ENCODE measurements around the gene MAPKAPK2.
"Not testable (repeated sequence)": the region's sequence is repeated elsewhere in the genome, so short reads cannot be mapped to it uniquely, and the experiment has no call there.

MAPKAPK2 gene

DNA sequence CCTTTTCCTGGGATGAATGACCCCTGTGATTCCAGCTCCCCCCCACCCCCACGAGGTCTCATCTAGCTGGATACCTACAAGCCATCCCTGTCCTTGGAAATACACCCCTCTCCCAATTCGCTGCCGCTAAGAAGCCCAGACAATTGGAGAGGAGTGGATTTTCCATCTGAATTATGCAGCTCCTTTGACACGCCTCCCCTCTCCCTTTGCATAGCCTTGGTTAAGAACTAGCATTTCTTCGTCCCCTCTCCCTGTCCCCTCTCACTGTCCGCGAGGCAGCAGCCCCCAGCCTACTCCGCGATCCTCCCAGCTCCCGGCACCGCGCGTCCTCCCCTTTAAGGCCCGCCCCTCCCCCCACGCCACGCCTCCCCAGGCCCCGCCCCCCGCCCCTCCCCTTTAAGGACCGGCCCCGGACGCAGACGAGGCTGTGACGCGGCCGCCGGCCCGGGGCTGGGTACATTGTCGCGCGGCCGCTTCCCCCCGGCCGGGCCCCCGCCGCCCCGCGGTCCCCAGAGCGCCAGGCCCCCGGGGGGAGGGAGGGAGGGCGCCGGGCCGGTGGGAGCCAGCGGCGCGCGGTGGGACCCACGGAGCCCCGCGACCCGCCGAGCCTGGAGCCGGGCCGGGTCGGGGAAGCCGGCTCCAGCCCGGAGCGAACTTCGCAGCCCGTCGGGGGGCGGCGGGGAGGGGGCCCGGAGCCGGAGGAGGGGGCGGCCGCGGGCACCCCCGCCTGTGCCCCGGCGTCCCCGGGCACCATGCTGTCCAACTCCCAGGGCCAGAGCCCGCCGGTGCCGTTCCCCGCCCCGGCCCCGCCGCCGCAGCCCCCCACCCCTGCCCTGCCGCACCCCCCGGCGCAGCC, at the start of gene MAPKAPK2:
TSS of gene MAPKAPK2 (plus strand) at position 428 of the 856 bp plus-strand sequence. CDS start at position 753, 325 bp downstream.
- peaks cover 10 to 14% of the 10 kb centered on the region in 2 donors for H3K36me3 Mint-ChIP-seq
- DNase-seq (peak; percentile 46), ATAC-seq (replicated peaks) (peak; percentile 61 to 69)
- H3K4me3 Mint-ChIP-seq = peak within 1 kb of the TSS; percentile 89 to 92
- H3K4me1 Mint-ChIP-seq = peaks cover 66 to 85% of the 10 kb centered on the region in 2 donors
- peak within 1 kb of the TSS; percentile 93 for H3K27ac Mint-ChIP-seq
- H3K27me3 Mint-ChIP-seq = no peaks in the 10 kb centered on the region
- H3K9me3 Mint-ChIP-seq = no peaks in the 10 kb centered on the region

DNA sequence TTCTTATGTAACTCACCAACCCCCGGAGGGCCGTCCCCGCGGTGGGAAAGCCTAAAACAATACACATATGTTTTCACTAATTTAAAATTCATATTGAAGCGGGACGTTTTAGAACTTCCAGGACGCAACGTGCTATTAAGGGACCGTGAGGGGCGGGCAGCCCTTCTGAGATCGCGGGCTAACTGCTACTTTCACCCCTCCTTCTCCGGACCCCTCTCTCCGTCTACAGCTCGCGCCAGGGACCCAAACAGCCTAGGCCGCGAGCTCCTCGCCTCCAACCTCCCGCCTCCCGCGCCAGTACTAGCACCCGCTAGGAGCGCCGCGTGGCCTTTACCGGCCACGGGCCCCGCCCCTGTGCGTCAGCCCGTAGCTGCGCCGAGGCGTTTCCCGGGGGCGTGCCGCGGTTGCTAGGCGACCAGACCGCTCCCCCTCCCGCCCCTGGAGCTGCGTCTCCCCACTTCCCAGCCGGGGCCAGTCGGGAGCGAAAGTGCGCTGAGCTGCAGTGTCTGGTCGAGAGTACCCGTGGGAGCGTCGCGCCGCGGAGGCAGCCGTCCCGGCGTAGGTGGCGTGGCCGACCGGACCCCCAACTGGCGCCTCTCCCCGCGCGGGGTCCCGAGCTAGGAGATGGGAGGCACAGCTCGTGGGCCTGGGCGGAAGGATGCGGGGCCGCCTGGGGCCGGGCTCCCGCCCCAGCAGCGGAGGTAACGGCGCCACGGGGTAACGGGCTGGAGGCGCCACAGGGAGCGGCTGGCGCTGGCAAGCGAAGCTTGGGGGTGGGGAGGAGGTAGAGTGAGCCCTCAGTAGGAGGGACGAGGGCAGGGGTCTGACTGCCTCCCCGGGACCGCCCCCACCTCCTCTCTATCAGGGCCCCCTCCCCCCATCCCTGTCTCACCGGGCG, 49.4 kb upstream of the MAPKAPK2 start, which contains the start of gene DYRK3:
TSS of gene DYRK3 (plus strand) at position 457 of the 898 bp plus-strand sequence. CDS start at position 625, 168 bp downstream.
- peak within 1 kb of the TSS; percentile 87 to 95 for H3K4me3 Mint-ChIP-seq
- H3K4me1 Mint-ChIP-seq = peaks cover 17 to 33% of the 10 kb centered on the region in 2 donors
- ATAC-seq (replicated peaks) (peak; percentile 93 to 95), DNase-seq (peak; percentile 84)
- H3K27ac Mint-ChIP-seq = peak within 1 kb of the TSS; percentile 90
- H3K36me3 Mint-ChIP-seq = no peaks in the 10 kb centered on the region
- H3K27me3 Mint-ChIP-seq = peaks cover 9 to 14% of the 10 kb centered on the region in 2 donors
- H3K9me3 Mint-ChIP-seq = no peaks in the 10 kb centered on the region

DNA sequence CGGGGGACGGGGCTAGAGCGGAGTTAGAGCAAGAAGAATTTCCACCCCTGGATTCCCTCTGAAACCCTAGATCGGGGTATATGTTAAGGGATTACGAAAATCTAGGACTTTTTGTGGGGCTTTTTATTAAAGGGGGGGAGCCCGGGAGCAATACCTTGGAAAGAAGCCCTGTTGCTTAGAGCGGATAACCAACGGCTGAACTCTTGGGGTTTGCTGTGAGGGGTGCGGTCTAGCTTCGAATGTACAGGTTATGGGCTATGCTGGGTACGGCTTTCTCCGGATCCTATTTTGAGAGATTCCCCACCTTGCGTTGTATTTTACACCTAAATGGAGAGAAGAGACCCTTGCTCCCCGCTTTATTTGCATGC, 48.7 kb upstream of the MAPKAPK2 start:
- peak in 1 of 2 donors; percentile 11 for ATAC-seq (replicated peaks)
- peaks cover 17 to 33% of the 10 kb centered on the region in 2 donors for H3K4me1 Mint-ChIP-seq
- H3K9me3 Mint-ChIP-seq = no peaks in the 10 kb centered on the region
- H3K27ac Mint-ChIP-seq = no peak overlapping the region
- no peak for DNase-seq
- peak overlapping the region; percentile 87 to 95 for H3K4me3 Mint-ChIP-seq
- no peaks in the 10 kb centered on the region for H3K36me3 Mint-ChIP-seq
- H3K27me3 Mint-ChIP-seq = peaks cover 9 to 14% of the 10 kb centered on the region in 2 donors

DNA sequence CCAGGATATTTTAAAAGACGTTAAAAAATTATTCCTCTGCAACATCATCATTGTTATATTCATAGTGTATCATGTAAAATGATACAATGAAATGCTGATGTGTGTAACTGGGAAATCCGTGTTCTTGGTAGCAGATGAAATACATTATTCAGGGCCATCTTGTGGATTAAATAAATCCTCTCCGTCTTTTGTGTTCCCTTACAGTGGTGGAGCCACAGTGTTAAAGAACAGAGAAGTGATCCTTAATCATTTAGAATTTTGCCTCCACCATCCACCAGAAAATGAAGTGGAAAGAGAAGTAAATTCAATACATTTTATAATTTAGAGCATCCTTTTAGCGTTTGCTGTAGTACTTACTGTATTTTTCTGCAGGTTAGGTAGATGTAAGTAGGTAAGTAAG, 48.0 kb upstream of the MAPKAPK2 start:
- ATAC-seq (replicated peaks) (no peak), DNase-seq (no peak)
- no peaks in the 10 kb centered on the region for H3K36me3 Mint-ChIP-seq
- H3K4me1 Mint-ChIP-seq = peaks cover 15 to 33% of the 10 kb centered on the region in 2 donors
- H3K9me3 Mint-ChIP-seq = no peaks in the 10 kb centered on the region
- peaks cover 9 to 11% of the 10 kb centered on the region in 2 donors for H3K27me3 Mint-ChIP-seq
- no peak overlapping the region for H3K27ac Mint-ChIP-seq
- no peak overlapping the region for H3K4me3 Mint-ChIP-seq

DNA sequence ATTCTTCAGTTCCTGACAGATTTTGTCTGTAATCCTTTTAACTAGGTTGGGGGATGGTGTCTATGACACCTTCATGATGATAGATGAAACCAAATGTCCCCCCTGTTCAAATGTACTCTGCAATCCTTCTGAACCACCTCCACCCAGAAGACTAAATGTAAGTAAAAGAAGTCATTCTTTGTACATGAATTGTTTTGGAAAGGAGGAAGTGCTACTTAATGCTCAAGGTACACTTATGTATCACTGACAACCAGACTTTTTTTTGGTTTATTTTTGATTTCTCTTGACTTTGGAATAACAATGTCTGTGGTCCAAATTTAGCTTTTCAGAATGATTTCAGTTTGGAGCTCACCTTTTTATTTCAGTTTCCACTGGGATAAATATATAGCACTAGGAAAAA, 47.1 kb upstream of the MAPKAPK2 start:
- H3K4me1 Mint-ChIP-seq = peaks cover 15 to 33% of the 10 kb centered on the region in 2 donors
- no peak for DNase-seq
- H3K4me3 Mint-ChIP-seq = no peak overlapping the region
- no peak overlapping the region for H3K27ac Mint-ChIP-seq
- H3K36me3 Mint-ChIP-seq = no peaks in the 10 kb centered on the region
- H3K27me3 Mint-ChIP-seq = peaks cover 2 to 7% of the 10 kb centered on the region in 2 donors
- no peaks in the 10 kb centered on the region for H3K9me3 Mint-ChIP-seq
- no peak for ATAC-seq (replicated peaks)

DNA sequence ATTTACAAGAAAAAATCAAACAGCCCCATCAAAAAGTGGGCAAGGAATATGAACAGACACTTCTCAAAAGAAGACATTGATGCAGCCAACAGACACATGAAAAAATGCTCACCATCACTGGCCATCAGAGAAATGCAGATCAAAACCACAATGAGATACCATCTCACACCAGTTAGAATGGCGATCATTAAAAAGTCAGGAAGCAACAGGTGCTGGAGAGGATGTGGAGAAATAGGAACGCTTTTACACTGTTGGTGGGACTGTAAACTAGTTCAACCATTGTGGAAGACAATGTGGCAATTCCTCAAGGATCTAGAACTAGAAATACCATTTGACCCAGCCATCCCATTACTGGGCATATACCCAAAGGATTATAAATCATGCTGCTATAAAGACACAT, 42.6 kb upstream of the MAPKAPK2 start:
- not testable (repeated sequence) for H3K9me3 Mint-ChIP-seq; H3K36me3 Mint-ChIP-seq; H3K27ac Mint-ChIP-seq; ATAC-seq (replicated peaks); H3K4me1 Mint-ChIP-seq; H3K4me3 Mint-ChIP-seq; DNase-seq; H3K27me3 Mint-ChIP-seq

DNA sequence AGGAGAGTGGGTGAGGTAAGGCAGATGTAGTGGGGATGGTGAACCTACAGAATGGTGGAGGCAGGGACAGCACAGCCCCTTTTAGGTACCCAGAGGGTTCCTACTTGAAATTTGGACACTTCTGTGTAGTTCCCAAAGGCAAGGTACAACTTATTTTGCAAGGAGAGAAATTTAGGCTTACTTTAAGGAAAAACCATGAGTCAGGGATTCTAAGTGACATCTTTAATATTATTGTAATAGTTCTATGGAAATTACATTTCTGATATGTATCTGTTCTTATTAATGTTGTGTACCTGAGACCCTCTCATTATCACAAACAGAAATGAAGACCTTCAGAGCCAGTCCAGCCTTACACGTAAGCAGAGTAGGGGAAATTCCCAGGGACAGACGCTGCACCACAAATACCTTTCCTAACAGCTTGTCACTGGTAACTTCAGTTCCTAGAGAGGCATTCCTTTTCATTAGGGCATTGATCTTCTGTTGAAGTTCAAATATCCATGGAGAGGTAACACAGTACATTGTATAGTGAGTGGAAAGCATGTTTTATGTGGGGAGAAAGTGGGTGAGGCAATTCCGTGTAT, 41.5 kb upstream of the MAPKAPK2 start:
- H3K36me3 Mint-ChIP-seq = peaks cover 2 to 10% of the 10 kb centered on the region in 2 donors
- DNase-seq (no peak), ATAC-seq (replicated peaks) (no peak)
- H3K9me3 Mint-ChIP-seq = no peaks in the 10 kb centered on the region
- H3K4me3 Mint-ChIP-seq = no peak overlapping the region
- no peak overlapping the region for H3K27ac Mint-ChIP-seq
- H3K4me1 Mint-ChIP-seq = peaks cover 0 to 3% of the 10 kb centered on the region in 2 donors
- no peaks in the 10 kb centered on the region for H3K27me3 Mint-ChIP-seq

DNA sequence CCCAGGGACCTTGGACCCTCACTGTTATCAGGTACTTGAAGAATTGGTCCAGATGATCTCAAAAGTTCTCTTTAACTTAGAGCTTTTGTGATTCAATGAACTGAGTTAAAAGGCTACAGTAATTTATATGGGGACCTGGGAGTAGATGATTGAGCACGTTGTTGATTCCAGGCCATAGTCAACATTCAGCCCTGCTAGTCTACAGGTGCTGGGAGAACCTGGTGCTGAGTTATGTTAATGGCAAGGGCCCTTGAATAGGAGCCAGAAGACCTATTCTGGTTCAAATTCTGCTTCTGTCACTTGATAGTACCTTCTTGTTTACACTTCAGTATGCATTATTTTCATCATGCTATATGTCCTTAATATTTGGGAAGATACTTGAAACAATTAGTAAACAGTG, 38.2 kb upstream of the MAPKAPK2 start:
- Mint-ChIP-seq H3K4me3 (no peak overlapping the region), H3K27ac (no peak overlapping the region), H3K4me1 (peaks cover 0 to 3% of the 10 kb centered on the region in 2 donors), H3K9me3 (no peaks in the 10 kb centered on the region), H3K36me3 (peaks cover 2 to 10% of the 10 kb centered on the region in 2 donors), H3K27me3 (peaks cover 4 to 5% of the 10 kb centered on the region in 2 donors)
- DNase-seq (no peak), ATAC-seq (replicated peaks) (no peak)

DNA sequence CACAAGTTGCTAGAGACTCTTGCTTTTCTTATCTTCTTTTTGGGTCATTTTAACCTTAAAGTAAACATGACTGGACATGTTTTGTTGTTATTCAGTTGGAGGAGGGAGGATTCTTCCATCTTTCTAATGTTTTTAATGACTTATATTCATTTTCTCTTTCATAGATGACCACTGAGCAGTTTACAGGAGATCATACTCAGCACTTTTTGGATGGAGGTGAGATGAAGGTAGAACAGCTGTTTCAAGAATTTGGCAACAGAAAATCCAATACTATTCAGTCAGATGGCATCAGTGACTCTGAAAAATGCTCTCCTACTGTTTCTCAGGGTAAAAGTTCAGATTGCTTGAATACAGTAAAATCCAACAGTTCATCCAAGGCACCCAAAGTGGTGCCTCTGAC, 37.5 kb upstream of the MAPKAPK2 start:
- Mint-ChIP-seq H3K27me3 (peaks cover 4 to 5% of the 10 kb centered on the region in 2 donors), H3K27ac (no peak overlapping the region), H3K4me3 (no peak overlapping the region), H3K4me1 (peaks cover 0 to 5% of the 10 kb centered on the region in 2 donors), H3K36me3 (peaks cover 2 to 10% of the 10 kb centered on the region in 2 donors), H3K9me3 (no peaks in the 10 kb centered on the region)
- ATAC-seq (replicated peaks) = no peak
- no peak for DNase-seq

DNA sequence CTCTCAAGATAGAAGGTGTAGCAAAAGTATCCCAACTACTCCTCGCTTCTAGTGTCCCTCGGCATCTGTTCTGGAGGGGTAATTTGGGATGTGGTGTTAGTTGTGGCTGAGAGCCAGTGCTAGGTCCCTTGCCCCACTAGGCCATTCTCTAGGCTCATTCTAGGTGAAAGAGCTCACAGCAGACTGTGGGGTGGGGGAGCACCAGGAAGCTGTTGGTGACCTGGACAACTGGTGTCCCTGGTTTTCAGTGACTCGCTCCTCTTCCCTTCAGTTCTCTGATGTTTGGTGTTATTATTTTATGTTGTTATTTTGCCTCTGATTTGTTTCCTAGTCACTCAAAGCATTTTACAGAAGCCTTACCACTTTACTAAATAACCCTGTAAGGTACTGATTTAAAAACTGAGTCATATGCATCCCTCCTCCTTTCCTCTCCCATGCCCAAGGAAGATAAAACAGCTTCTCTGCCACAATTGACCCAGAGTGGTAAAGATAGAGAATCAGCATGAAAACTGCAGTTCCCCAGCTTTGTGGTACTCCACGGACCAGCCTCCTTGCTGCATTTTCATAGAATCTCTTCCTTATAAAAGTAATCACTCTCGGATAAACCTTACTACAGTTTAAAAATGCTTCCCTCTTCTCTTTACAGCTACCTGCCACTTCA, 35.3 kb upstream of the MAPKAPK2 start:
- no peak for ATAC-seq (replicated peaks)

DNA sequence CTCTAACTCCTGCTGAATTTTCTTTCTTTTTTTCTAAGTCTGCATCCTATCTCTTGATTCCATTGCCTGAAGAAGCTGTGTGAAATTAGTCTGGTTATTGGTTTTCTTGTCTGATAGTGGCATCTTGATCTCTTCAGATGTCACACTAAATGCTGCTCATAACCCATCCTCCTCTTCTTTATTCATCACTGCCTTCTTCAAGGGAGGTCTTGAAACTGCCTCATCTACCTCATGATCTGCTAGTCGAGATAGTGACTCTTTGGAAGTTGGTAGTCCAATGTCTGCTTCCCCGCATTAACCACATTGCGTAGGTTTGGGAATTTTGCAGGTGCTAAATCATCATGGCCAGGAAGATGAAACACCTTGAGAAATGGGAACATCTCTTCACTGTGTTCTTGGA, 33.7 kb upstream of the MAPKAPK2 start:
- ATAC-seq (replicated peaks) (no peak), DNase-seq (no peak)
- peaks cover 2 to 10% of the 10 kb centered on the region in 2 donors for H3K36me3 Mint-ChIP-seq
- H3K27ac Mint-ChIP-seq = no peak overlapping the region
- H3K9me3 Mint-ChIP-seq = no peaks in the 10 kb centered on the region
- H3K4me1 Mint-ChIP-seq = peaks cover 0 to 5% of the 10 kb centered on the region in 2 donors
- no peak overlapping the region for H3K4me3 Mint-ChIP-seq
- peaks cover 4 to 5% of the 10 kb centered on the region in 2 donors for H3K27me3 Mint-ChIP-seq

More for the DNA sequence above, 35.3 kb upstream of the MAPKAPK2 start:
- DNase-seq = no peak
- H3K9me3 Mint-ChIP-seq = no peaks in the 10 kb centered on the region
- no peak overlapping the region for H3K27ac Mint-ChIP-seq
- H3K4me3 Mint-ChIP-seq = no peak overlapping the region
- peaks cover 4 to 5% of the 10 kb centered on the region in 2 donors for H3K27me3 Mint-ChIP-seq
- H3K36me3 Mint-ChIP-seq = peaks cover 2 to 10% of the 10 kb centered on the region in 2 donors
- H3K4me1 Mint-ChIP-seq = peaks cover 0 to 5% of the 10 kb centered on the region in 2 donors

DNA sequence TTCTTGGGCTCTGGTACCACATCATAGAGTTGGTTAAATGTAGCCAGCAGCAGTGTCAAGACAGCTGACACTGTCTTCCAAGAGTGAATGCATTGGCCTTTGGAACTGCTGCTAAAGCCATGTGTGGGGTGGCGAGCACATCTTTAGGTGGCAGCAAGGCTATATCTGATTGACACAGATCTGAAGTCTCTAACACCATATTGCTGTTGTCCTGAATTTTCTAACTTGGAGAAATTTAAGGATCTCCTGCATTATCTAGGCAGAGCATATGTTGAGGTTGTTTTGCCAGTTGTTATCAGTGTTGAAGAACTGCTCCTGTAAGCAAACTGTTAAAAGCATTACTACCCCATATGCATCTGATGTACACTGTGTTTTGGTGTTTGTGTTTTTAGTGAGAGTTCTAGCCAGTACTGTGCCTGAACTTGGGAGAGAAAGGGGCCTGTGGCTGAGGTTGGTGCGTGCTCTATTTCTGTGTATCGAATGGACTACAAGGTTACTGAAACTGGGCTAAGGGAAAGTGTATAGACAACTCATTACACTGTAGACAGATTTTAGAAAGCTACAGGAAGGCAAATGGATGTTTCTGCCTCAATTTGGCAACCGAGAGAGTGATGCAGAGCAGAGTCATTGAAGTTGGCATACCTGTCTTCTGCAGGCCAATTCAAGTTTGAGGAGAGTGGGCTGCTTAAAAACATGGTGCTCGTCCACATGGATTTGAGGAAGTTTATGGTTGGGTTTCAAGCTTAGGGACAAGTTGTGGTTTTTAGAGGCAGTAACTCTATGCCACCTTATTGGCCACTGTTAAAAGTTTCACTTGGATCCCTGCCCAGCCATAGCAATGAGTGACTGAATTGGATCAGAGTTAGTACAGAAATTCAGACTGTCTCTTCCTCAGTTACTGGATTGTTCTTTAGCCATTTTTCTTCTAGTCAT, 32.5 kb upstream of the MAPKAPK2 start:
- DNase-seq (no peak), ATAC-seq (replicated peaks) (no peak)
- Mint-ChIP-seq H3K4me1 (peaks cover 1 to 5% of the 10 kb centered on the region in 2 donors), H3K27ac (peak overlapping the region; percentile 21), H3K36me3 (peaks cover 2 to 5% of the 10 kb centered on the region in 2 donors), H3K27me3 (peaks cover 12 to 16% of the 10 kb centered on the region in 2 donors), H3K4me3 (no peak overlapping the region), H3K9me3 (no peaks in the 10 kb centered on the region)

Data from stimulated activated naive B cell treated with anti-CD40 and anti-IgM and Interleukin-4, amounts not matched to agents 10 μg/mL and 1 μg/mL and 100 μg/mL, for 72 hours (primary cell).